Stimulated activated CD4-positive, alpha-beta T cell treated with anti-CD3 and anti-CD28 coated beads, Interleukin-12 subunit alpha, Interleukin-12 subunit beta, amount 100 ng/mL, for 48 hours (primary cell): Measurements from ENCODE around the gene CXCL10.
"Not testable (repeated sequence)": the region's sequence is repeated elsewhere in the genome, so short reads cannot be mapped to it uniquely, and the experiment has no call there.

ENCODE experiments used
- DNase-seq, 3 donors: peaks; one replicate each; pipeline ENCODE4 v3.0.0-alpha.2; 2020; ENCODE audit warnings: low read depth in 2 of 3, low spot score in 1 of 3

The CXCL10 gene

GRCh38 chr4:76023389-76023788 is at the start of gene CXCL10:
TSS of gene CXCL10 (minus strand) at chr4:76023497. CDS start at chr4:76023431, 66 bp downstream.
- DNase-seq: no peak

- no peak for DNase-seq
Observed at GRCh38 chr4:76072760-76073159, 49.5 kb upstream of the CXCL10 start.

- peak; percentile 35 to 80 (median 70) for DNase-seq
Observed at GRCh38 chr4:76067652-76068286, 44.5 kb upstream of the CXCL10 start.

- DNase-seq: no peak
Observed at GRCh38 chr4:76066546-76066945, 43.2 kb upstream of the CXCL10 start.

- no peak for DNase-seq
Observed at GRCh38 chr4:76061982-76062381, 38.7 kb upstream of the CXCL10 start.

GRCh38 chr4:76061421-76061820 is 38.1 kb upstream of the CXCL10 start:
- no peak for DNase-seq

- no peak for DNase-seq
Observed at GRCh38 chr4:76060506-76060905, 37.2 kb upstream of the CXCL10 start.

- DNase-seq: no peak
Observed at GRCh38 chr4:76059750-76060149, 36.5 kb upstream of the CXCL10 start.

- DNase-seq: no peak
Observed at GRCh38 chr4:76058888-76059426, 35.7 kb upstream of the CXCL10 start.

- no peak for DNase-seq
Observed at GRCh38 chr4:76058302-76058701, 35.0 kb upstream of the CXCL10 start.

- no peak for DNase-seq
Observed at GRCh38 chr4:76055421-76055820, 32.1 kb upstream of the CXCL10 start.

GRCh38 chr4:76055016-76055415 is 31.7 kb upstream of the CXCL10 start:
- DNase-seq: peak in 2 of 3 donors; percentile 14 to 29

GRCh38 chr4:76053730-76054129 is 30.4 kb upstream of the CXCL10 start:
- no peak for DNase-seq

GRCh38 chr4:76050560-76051050 is 27.3 kb upstream of the CXCL10 start:
- DNase-seq: not testable (repeated sequence)

GRCh38 chr4:76049860-76050416 is 26.6 kb upstream of the CXCL10 start:
- not testable (repeated sequence) for DNase-seq

- DNase-seq: not testable (repeated sequence)
Observed at GRCh38 chr4:76044686-76045085, 21.4 kb upstream of the CXCL10 start.

GRCh38 chr4:76043306-76043705 is 20.0 kb upstream of the CXCL10 start:
- not testable (repeated sequence) for DNase-seq

- DNase-seq: not testable (repeated sequence)
Observed at GRCh38 chr4:76042241-76042998, 19.1 kb upstream of the CXCL10 start.

- no peak for DNase-seq
Observed at GRCh38 chr4:76036855-76037254, 13.6 kb upstream of the CXCL10 start.

GRCh38 chr4:76035799-76036380 is 12.6 kb upstream of the CXCL10 start, which contains the start of gene CXCL11:
TSS of gene CXCL11 (minus strand) at chr4:76036070. CDS start at chr4:76035987, 83 bp downstream.
- no peak for DNase-seq

GRCh38 chr4:76035141-76035540 is 11.8 kb upstream of the CXCL10 start:
- DNase-seq: no peak
